HEK293T (cell line): Measurements from ENCODE around the gene LILRA2.

ENCODE experiments used
- ARNT ChIP-seq: fragments of 450-650 bp; IDR thresholded peaks from 2 replicates; pipeline ENCODE4 v1.6.1; 2017; ENCODE audit warnings: mild to moderate bottlenecking
- BHLHE40 ChIP-seq: fragments of 450-650 bp; IDR thresholded peaks from 2 replicates; pipeline ENCODE4 v1.6.1; 2016; ENCODE audit warnings: mild to moderate bottlenecking, moderate library complexity, borderline replicate concordance
- FOXA1 ChIP-seq: fragments of 450-650 bp; IDR thresholded peaks from 2 replicates; pipeline ENCODE4 v1.6.1; 2016; ENCODE audit warnings: mild to moderate bottlenecking
- FOXM1 ChIP-seq: fragments of 450-650 bp; IDR thresholded peaks from 2 replicates; pipeline ENCODE4 v1.6.1; 2017; ENCODE audit warnings: mild to moderate bottlenecking, borderline replicate concordance
- SP1 ChIP-seq: fragments of 450-650 bp; IDR thresholded peaks from 2 replicates; pipeline ENCODE4 v1.6.1; 2017
- SUZ12 ChIP-seq: fragments of 450-650 bp; IDR thresholded peaks from 2 replicates; pipeline ENCODE4 v1.6.1; 2016; ENCODE audit warnings: mild to moderate bottlenecking
- TARDBP ChIP-seq: fragments of 450-650 bp; IDR thresholded peaks from 2 replicates; pipeline ENCODE4 v1.6.1; 2016
- ZNF384 ChIP-seq: fragments of 450-650 bp; IDR thresholded peaks from 2 replicates; pipeline ENCODE4 v1.6.1; 2016

GRCh38 chr19:54549224-54549623 is 24.4 kb upstream of the LILRA2 start:
- no peak for TF ChIP-seq SP1
- TF ChIP-seq ARNT, result no peak
- no peak for TF ChIP-seq TARDBP
- TF ChIP-seq BHLHE40, result no peak
- TF ChIP-seq FOXA1, result no peak
- TF ChIP-seq ZNF384, result no peak
- TF ChIP-seq FOXM1, result no peak
- TF ChIP-seq SUZ12, result no peak
